HUES6 (cell line): ENCODE measurements around the gene PLBD1.

Experiments used
- H3K27ac ChIP-seq: 2 replicates; pipeline ENCODE4 v1.7.0; 2013; ENCODE audit warnings: low read depth, mild to moderate bottlenecking, low read length, inconsistent platforms
- H3K27me3 ChIP-seq: 2 replicates; pipeline ENCODE4 v1.6.1; 2013; ENCODE audit warnings: low read length; ENCODE audit not compliant: control insufficient read depth, insufficient read depth
- H3K36me3 ChIP-seq: 2 replicates; pipeline ENCODE4 v1.6.1; 2013; ENCODE audit warnings: low read length; ENCODE audit not compliant: control insufficient read depth, insufficient read depth
- H3K4me1 ChIP-seq: 2 replicates; pipeline ENCODE4 v1.6.1; 2013; ENCODE audit warnings: low read length; ENCODE audit not compliant: control insufficient read depth, insufficient read depth
- H3K4me3 ChIP-seq: 2 replicates; pipeline ENCODE4 v1.5.1; 2013; ENCODE audit warnings: low read depth, low read length
- H3K9ac ChIP-seq: one replicate; pipeline ENCODE4 v1.6.1; 2013; ENCODE audit warnings: mild to moderate bottlenecking, low read length
- H3K9me3 ChIP-seq: 2 replicates; pipeline ENCODE4 v1.6.1; 2013; ENCODE audit warnings: low read depth, low read length; ENCODE audit not compliant: control insufficient read depth, insufficient read depth

The PLBD1 gene

GRCh38 chr12:14495326-14495725, 72.4 kb downstream of the PLBD1 start:
- Histone ChIP-seq H3K4me3 (no peak overlapping the region), H3K4me1 (no peaks in the 10 kb centered on the region), H3K9me3 (no peaks in the 10 kb centered on the region), H3K27me3 (no peaks in the 10 kb centered on the region), H3K9ac (no peak overlapping the region), H3K27ac (no peak overlapping the region), H3K36me3 (peaks cover 78% of the 10 kb centered on the region)

- H3K9ac ChIP-seq = no peak overlapping the region
- no peak overlapping the region for H3K4me3 ChIP-seq
- no peaks in the 10 kb centered on the region for H3K4me1 ChIP-seq
- H3K9me3 ChIP-seq = no peaks in the 10 kb centered on the region
- H3K27ac ChIP-seq = no peak overlapping the region
- peaks cover 86% of the 10 kb centered on the region for H3K36me3 ChIP-seq
- H3K27me3 ChIP-seq = no peaks in the 10 kb centered on the region
Observed at GRCh38 chr12:14482886-14483285, 84.8 kb downstream of the PLBD1 start.

GRCh38 chr12:14482361-14482760, 85.3 kb downstream of the PLBD1 start:
- Histone ChIP-seq H3K36me3 (peaks cover 86% of the 10 kb centered on the region), H3K9me3 (no peaks in the 10 kb centered on the region), H3K27me3 (no peaks in the 10 kb centered on the region), H3K4me1 (no peaks in the 10 kb centered on the region), H3K27ac (no peak overlapping the region), H3K4me3 (no peak overlapping the region), H3K9ac (no peak overlapping the region)

- H3K9ac ChIP-seq = no peak overlapping the region
- peaks cover 84% of the 10 kb centered on the region for H3K36me3 ChIP-seq
- no peaks in the 10 kb centered on the region for H3K4me1 ChIP-seq
- no peaks in the 10 kb centered on the region for H3K27me3 ChIP-seq
- H3K9me3 ChIP-seq = no peaks in the 10 kb centered on the region
- H3K27ac ChIP-seq = no peak overlapping the region
- no peak overlapping the region for H3K4me3 ChIP-seq
Observed at GRCh38 chr12:14481201-14481600, 86.5 kb downstream of the PLBD1 start.

- H3K36me3 ChIP-seq = peaks cover 84% of the 10 kb centered on the region
- no peak overlapping the region for H3K27ac ChIP-seq
- H3K9ac ChIP-seq = no peak overlapping the region
- no peaks in the 10 kb centered on the region for H3K4me1 ChIP-seq
- no peaks in the 10 kb centered on the region for H3K27me3 ChIP-seq
- H3K4me3 ChIP-seq = no peak overlapping the region
- 0 out of 2 replicates have a peak, but pooled peaks cover 4% of the 10 kb centered on the region for H3K9me3 ChIP-seq
Observed at GRCh38 chr12:14479004-14479403, 88.7 kb downstream of the PLBD1 start.

- no peak overlapping the region for H3K9ac ChIP-seq
- no peaks in the 10 kb centered on the region for H3K4me1 ChIP-seq
- peaks cover 34% of the 10 kb centered on the region for H3K9me3 ChIP-seq
- no peak overlapping the region for H3K4me3 ChIP-seq
- H3K36me3 ChIP-seq = peaks cover 80% of the 10 kb centered on the region
- H3K27me3 ChIP-seq = no peaks in the 10 kb centered on the region
- H3K27ac ChIP-seq = no peak overlapping the region
Observed at GRCh38 chr12:14473707-14474287, 93.9 kb downstream of the PLBD1 start.

DNA sequence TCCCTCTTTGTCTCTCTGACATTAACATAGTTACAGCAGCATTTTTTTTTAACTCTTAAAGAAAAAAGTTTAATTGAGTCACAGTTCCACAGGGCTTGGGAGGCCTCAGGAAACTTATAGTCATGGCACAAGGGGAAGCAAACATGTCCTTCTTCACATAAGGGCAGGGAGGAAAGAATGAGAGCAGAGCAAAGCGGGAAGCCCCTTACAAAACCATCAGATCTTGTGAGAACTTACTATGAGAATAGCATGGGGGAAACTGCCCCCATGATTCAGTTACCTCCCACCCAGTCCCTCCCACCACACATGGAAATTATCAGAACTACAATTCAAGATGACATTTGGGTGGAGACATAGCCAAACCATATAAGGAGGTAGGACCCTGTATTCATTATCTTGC, 96.2 kb downstream of the PLBD1 start:
- Histone ChIP-seq H3K36me3 (peaks cover 89% of the 10 kb centered on the region), H3K9me3 (peaks cover 34% of the 10 kb centered on the region), H3K4me3 (no peak overlapping the region), H3K9ac (no peak overlapping the region), H3K4me1 (no peaks in the 10 kb centered on the region), H3K27me3 (no peaks in the 10 kb centered on the region), H3K27ac (no peak overlapping the region)

DNA sequence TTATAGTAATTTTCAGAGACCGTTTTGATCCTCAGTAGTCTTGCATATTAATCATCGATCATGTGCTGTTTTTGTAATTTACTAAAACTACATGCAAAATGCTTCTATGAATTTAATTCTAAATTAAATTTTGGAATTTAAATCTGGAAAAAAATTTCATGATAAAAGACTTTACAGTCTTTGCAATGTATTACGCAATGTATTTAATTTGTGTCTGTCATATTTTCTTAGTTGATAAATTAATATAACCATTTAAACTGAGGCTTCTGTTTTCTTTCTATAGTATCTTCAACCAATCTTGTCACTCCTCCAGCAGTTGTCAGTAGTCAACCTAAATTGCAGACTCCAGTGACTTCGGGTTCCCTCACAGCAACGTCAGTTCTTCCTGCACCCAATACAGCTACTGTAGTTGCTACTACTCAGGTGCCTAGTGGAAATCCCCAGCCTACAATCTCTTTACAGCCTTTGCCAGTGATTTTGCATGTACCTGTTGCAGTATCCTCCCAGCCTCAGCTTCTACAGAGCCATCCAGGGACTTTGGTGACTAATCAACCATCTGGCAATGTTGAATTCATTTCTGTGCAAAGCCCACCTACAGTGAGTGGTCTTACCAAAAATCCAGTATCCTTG, 107.4 kb downstream of the PLBD1 start:
- Histone ChIP-seq H3K4me1 (no peaks in the 10 kb centered on the region; the same call in 1 of the 2 replicates), H3K36me3 (peaks cover 64% of the 10 kb centered on the region), H3K9ac (no peak overlapping the region), H3K9me3 (no peaks in the 10 kb centered on the region), H3K27ac (no peak overlapping the region), H3K27me3 (no peaks in the 10 kb centered on the region), H3K4me3 (no peak overlapping the region)

DNA sequence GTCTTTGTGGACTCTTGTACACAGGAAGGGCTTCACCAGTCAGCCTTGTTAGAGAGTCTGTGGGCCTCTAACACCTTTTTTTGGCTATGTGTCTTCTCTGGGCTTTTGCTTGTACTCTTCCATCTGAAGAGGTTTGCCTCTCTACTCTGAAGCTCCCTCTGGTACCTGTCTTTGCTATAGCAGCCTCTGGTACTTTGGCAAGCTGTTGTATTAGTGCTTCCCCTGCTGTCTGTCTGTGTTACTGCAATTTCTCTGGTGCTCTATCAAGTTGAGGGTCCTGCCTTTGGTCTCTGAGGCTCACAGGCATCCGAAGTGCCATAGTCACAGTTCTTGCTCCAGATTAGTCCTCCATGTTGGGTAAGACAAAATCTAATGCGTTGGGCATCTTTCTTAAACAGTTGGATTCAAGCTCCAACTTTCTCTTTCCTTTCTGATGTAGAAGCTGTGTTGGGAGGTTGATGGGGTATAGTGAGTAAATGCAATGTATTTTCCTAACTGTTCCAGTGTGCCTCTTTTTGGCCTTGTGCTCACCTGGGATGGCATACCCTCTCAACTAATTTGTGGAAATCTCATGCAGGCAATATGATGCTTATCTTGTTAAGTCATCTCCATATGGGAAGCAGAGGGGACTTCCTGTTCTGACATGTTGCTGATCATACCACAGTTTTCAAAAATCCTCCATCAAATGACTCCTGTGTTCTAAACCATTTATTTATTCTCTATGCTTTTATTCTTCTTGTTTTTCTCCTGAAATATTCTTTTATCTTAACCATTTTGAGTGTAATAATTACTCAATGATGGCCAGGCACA, 113.4 kb downstream of the PLBD1 start:
- no peak overlapping the region for H3K9ac ChIP-seq
- no peaks in the 10 kb centered on the region for H3K9me3 ChIP-seq
- peaks cover 12% of the 10 kb centered on the region for H3K4me1 ChIP-seq
- no peaks in the 10 kb centered on the region for H3K27me3 ChIP-seq
- H3K36me3 ChIP-seq = peaks cover 33% of the 10 kb centered on the region
- H3K4me3 ChIP-seq = no peak overlapping the region
- no peak overlapping the region for H3K27ac ChIP-seq
